Inflammatory macrophage treated with lipopolysaccharide for 4 hours (primary cell): Measurements from ENCODE around the gene CIB4.

Experiments
- DNase-seq: peaks from one replicate; pipeline ENCODE4 v3.0.0-alpha.2; 2020

Gene CIB4

DNA sequence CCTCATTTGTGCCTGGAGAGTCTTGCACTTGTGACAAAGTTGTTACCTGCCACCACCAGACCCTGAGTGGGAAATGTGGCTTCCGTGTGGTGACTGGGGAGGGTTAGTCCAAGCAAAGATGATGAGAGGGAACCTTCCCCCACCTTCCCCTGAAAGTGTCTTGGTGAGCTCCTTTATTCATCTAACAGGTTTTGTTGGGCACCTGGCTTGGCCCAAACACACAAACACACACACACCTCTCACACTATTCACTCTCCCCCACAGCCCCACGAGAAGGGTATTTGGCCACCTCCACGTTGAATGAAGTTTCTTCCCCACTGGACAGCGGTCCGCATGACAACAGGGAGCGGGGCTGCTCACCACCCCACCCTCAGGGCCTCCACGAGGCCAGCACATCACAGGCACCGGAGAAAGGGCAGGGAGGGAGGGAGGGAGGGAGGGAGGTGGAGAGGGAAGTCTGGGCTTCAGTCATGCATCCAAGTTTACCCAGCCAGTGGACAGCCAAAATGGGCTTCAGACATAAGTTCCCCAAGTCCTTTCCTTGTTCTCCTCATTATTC, 1.4 kb downstream of the CIB4 start:
- no peak for DNase-seq

- DNase-seq, result no peak
Measured at GRCh38 chr2:26637811-26638310, 3.3 kb downstream of the CIB4 start.

DNA sequence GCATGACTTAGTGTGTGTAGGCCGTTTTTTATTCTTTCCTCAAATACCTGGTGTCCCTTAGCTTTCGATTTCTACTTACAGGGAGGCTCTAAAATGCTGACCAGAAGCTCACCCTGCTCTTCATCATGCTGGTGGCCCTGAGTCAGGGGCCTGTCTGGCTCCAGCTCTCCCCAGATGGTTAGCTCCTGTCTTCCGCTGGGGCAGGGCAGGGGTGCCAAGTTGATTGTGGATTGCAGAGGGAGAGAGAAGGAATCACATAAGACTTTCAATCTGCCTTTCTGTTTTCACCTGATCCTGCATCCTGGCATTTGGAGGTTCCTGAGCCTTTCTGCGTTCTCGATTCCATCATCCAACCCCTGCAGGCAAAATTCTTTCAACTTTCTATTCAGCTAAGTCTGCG, 4.2 kb downstream of the CIB4 start:
- no peak for DNase-seq

DNA sequence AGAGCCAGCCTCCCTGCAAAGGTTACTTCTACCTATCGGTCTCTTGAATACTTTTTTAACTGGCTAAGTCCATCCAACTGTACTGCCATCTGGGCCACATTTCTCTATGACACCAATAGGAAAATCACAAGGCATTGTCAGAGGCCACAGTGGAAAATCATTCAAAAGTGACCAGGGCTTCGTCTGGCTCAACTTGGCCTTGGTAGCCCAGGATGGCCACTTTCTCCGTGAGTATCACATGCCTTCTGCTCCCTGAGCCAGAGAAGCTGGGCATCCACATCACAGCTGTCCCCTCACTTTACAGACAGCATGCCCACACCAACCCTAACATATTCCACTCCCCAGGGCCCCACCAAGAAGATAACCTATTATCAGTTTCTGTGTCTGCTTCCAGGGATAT, 5.8 kb downstream of the CIB4 start:
- no peak for DNase-seq

GRCh38 chr2:26634636-26635230, 6.4 kb downstream of the CIB4 start:
- no peak for DNase-seq

DNA sequence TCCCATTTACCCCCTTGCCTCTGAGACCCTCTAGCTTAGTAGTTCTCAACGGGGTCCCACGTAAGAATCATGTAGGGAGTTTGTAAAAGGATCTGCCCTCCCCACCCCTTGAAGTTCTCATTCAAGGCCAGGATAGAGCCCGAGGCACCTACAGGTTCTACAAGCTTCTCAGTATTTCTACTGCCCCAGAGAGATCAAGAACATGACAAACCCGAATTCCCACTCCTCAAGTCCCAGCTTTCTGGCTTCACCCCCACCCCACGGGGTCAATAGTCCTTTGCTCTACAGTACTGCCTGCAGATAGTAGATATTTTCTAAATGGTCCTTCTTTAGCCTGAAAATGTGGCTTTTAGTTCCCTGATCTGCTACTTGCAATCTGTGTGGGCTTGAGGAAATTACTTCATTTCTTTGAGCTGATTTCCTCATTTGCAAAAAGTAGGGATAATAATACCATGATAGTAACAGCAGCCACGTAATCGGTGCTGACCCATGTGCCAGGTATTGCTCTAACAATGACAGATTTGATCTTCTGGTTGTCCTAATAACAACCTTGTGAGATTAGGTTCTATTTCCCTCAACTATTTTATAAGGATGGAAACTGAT, 7.1 kb downstream of the CIB4 start:
- DNase-seq, result peak; percentile 80

GRCh38 chr2:26633351-26633945, 7.7 kb downstream of the CIB4 start:
- DNase-seq, result no peak

GRCh38 chr2:26632624-26633185, 8.5 kb downstream of the CIB4 start:
- no peak for DNase-seq

- DNase-seq, result no peak
Measured at GRCh38 chr2:26631401-26632170, 9.6 kb downstream of the CIB4 start.

GRCh38 chr2:26630669-26631360, 10.4 kb downstream of the CIB4 start:
- no peak for DNase-seq

DNA sequence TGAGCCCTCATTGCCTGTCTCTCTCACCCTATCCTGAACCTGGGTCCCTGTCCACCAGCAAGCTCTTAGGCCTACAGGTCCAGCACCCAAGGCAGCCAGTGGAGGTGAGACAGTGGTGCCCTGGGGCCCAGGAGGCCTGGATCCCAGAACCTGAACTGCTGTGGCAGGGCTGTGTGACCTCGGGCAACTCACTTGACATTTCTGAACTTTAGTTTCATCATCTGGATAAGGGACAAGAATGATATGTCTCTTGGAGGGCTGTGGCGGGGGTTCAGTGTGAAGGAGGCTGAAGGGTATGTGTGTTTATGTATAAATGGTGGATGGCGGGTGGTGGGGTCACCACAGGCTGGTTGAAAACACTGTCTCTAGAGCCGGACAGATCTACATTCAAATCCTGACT, 10.9 kb downstream of the CIB4 start:
- DNase-seq, result no peak

- DNase-seq, result no peak
Measured at GRCh38 chr2:26629751-26630150, 11.4 kb downstream of the CIB4 start.

DNA sequence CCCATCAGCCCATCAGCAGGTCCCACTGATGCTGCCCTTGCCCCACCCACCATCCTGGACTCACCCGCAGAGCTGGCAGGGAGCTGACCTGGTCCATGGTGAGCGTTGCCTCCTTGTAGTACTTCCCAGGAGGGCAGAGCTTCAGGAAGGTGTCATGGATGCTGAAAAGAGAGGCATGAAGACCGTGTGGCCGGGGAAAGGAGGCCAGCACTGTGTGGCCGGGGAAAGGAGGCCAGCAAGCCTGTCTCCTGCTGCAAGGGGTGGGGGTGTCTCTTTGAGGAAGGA, 11.9 kb downstream of the CIB4 start:
- no peak for DNase-seq

GRCh38 chr2:26628561-26629345, 12.4 kb downstream of the CIB4 start:
- DNase-seq, result no peak

GRCh38 chr2:26627350-26628105, 13.6 kb downstream of the CIB4 start:
- DNase-seq, result no peak

DNA sequence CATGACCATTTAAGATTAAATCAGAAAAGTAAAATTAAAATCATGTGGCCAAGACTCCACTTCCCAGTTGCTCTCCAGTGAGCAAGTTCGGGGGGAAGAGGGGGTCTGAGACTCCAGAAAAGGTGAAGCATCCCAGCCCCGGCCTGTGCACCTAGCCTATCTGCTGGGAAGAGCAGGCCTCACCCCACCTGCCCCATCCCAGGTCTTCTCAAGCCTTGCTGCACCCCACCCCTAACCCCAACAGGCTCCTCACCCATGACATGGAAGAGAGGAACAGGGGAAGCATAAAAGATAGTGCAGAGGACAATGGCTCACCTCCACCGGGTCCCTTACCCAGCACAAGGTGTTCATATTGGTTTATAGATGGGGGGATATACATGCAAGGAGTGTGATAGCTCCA, 14.6 kb downstream of the CIB4 start:
- DNase-seq, result no peak

- no peak for DNase-seq
Measured at GRCh38 chr2:26623541-26624495, 17.3 kb downstream of the CIB4 start.

GRCh38 chr2:26621469-26622199, 19.5 kb downstream of the CIB4 start:
- peak; percentile 38 for DNase-seq

- no peak for DNase-seq
Measured at GRCh38 chr2:26620031-26620605, 21.0 kb downstream of the CIB4 start.
